Gastroesophageal sphincter (tissue), 4 donors: ENCODE results near the gene YPEL3. TPM values are rescaled to one million over a fixed set of nuclear protein-coding genes. Genes with fewer than 3 reads are reported as not detected.
A peak's percentile ranks its signal among the peaks of the same experiment; 100 is the strongest.

Experiments
- ATAC-seq: fragments of 150-250 bp; one replicate; pipeline ENCODE4 v1.9.1; 2016; ENCODE audit warnings: mild to moderate bottlenecking, moderate library complexity
- H3K27ac ChIP-seq, 4 donors: fragments of 200-600 bp; sonication (generic) in 3 of 4; 1 replicate in 3 of 4; 2 replicates in 1 of 4; pipeline ENCODE4 v1.5.1; 2016 to 2019
- H3K27me3 ChIP-seq: fragments of 200-600 bp; sonication (generic); one replicate; pipeline ENCODE4 v1.5.1; 2019
- H3K36me3 ChIP-seq, 2 donors: fragments of 200-600 bp; sonication (generic); one replicate each; pipeline ENCODE4 v1.5.1; 2019; ENCODE audit warnings: control low read depth in 1 of 2
- H3K4me1 ChIP-seq, 3 donors: fragments of 200-600 bp; sonication (generic); 1 replicate in 2 of 3; 2 replicates in 1 of 3; pipeline ENCODE4 v1.5.1; 2016 to 2019; ENCODE audit warnings: control low read depth in 2 of 3
- H3K4me3 ChIP-seq, 2 donors: fragments of 200-600 bp; sonication (generic); one replicate each; pipeline ENCODE4 v1.5.1; 2019; ENCODE audit warnings: mild to moderate bottlenecking in 1 of 2, moderate library complexity in 1 of 2
- H3K9me3 ChIP-seq, 3 donors: fragments of 200-600 bp; sonication (generic); one replicate each; pipeline ENCODE4 v1.5.1; 2017 to 2019; ENCODE audit warnings: control low read depth in 2 of 3
- CTCF ChIP-seq, 4 experiments: fragments of 200-600 bp in 2 of 4; fragments of 450-650 bp in 2 of 4; sonication (generic) in 1 of 4; IDR thresholded peaks; one replicate each; pipeline ENCODE4 v1.5.1; 2017 to 2019; ENCODE audit warnings: antibody characterized with exemption in 4 of 4, mild to moderate bottlenecking in 2 of 4, moderate library complexity in 2 of 4
- EP300 ChIP-seq: sonication (generic); formaldehyde crosslinking; IDR thresholded peaks from one replicate; pipeline ENCODE4 v1.6.1; 2017; ENCODE audit warnings: antibody characterized with exemption, mild to moderate bottlenecking
- POLR2A ChIP-seq, 2 donors: fragments of 450-650 bp; IDR thresholded peaks; one replicate each; pipeline ENCODE4 v1.6.1; 2017; ENCODE audit warnings: antibody characterized with exemption in 2 of 2, mild to moderate bottlenecking in 2 of 2, moderate library complexity in 1 of 2
- POLR2AphosphoS5 ChIP-seq: sonication (generic); formaldehyde crosslinking; IDR thresholded peaks from one replicate; pipeline ENCODE4 v1.6.1; 2017; ENCODE audit warnings: antibody characterized with exemption
- WGBS, 2 donors: methylation state at CpG; one replicate each; pipeline ENCODE4 v1.1.5; 2018; ENCODE audit warnings: low coverage in 1 of 2; 5-methylcytosine and 5-hydroxymethylcytosine counted together
- total RNA-seq, 4 donors: library from RNA; depleted of rRNA; stranded (reverse); fragments of >200 nt; gene quantifications; one replicate each; pipeline ENCODE4 v1.1.0, GENCODE V29; 2016

Gene YPEL3
- total RNA-seq, 4 donors from 2014 or later = 76.9 to 105 (median 80.2) TPM

GRCh38 chr16:30095166-30096078 lies 591 bp downstream of the YPEL3 start:
- TF ChIP-seq POLR2AphosphoS5 (no peak), EP300 (no peak)
- Histone ChIP-seq H3K4me1 (peaks cover 3 to 56% (median 34%) of the 10 kb centered on the region in 3 donors), H3K27ac (peak overlapping the region; percentile 89 to 98 (median 96)), H3K27me3 (no peaks in the 10 kb centered on the region), H3K36me3 (peaks cover 0 to 24% of the 10 kb centered on the region in 2 donors), H3K9me3 (peaks cover 0 to 19% (median 0%) of the 10 kb centered on the region in 3 donors), H3K4me3 (peak overlapping the region; percentile 86 to 96)
- WGBS, 2 donors = 67% methylated on average over 1 of the region's 47 CpGs; no CpG with 5 or more reads in 1 of the 2 donors
- no peak for ATAC-seq

GRCh38 chr16:30094541-30095165 lies 1.4 kb downstream of the YPEL3 start:
- Histone ChIP-seq H3K4me1 (peaks cover 3 to 58% (median 34%) of the 10 kb centered on the region in 3 donors), H3K27me3 (no peaks in the 10 kb centered on the region), H3K36me3 (peaks cover 0 to 24% of the 10 kb centered on the region in 2 donors), H3K27ac (peak overlapping the region; percentile 89 to 98 (median 96)), H3K9me3 (peaks cover 0 to 19% (median 0%) of the 10 kb centered on the region in 3 donors), H3K4me3 (peak overlapping the region; percentile 86 to 96)
- 71 to 74% methylated on average over 1 to 2 of the region's 11 CpGs for WGBS, 2 donors
- TF ChIP-seq POLR2AphosphoS5 (no peak), EP300 (no peak), CTCF (IDR thresholded peaks at IDR 0.05) (no peak), POLR2A (IDR thresholded peaks at IDR 0.05) (no peak)
- no peak for ATAC-seq

- Histone ChIP-seq H3K27ac (peak overlapping the region; percentile 39 to 97 (median 89)), H3K4me1 (peaks cover 3 to 58% (median 34%) of the 10 kb centered on the region in 3 donors), H3K9me3 (peaks cover 0 to 11% (median 0%) of the 10 kb centered on the region in 3 donors), H3K27me3 (no peaks in the 10 kb centered on the region), H3K36me3 (peaks cover 0 to 24% of the 10 kb centered on the region in 2 donors), H3K4me3 (peak overlapping the region; percentile 17 to 61)
- TF ChIP-seq CTCF (IDR thresholded peaks at IDR 0.05) (peak in 3 of 4 experiments; percentile 47 to 67 (median 66)), POLR2AphosphoS5 (peak; percentile 51), POLR2A (IDR thresholded peaks at IDR 0.05) (peak in 1 of 2 donors; percentile 31), EP300 (no peak)
- 0 to 27% methylated on average over 6 to 10 of the region's 22 CpGs for WGBS, 2 donors
- ATAC-seq = peak; percentile 48
Measured at GRCh38 chr16:30092373-30093010, 3.5 kb downstream of the YPEL3 start.

GRCh38 chr16:30091474-30092372 lies 4.3 kb downstream of the YPEL3 start, which contains the start of gene TBX6:
TSS of gene TBX6 (minus strand) at chr16:30091924. CDS start at chr16:30091193, 731 bp downstream.
- Histone ChIP-seq H3K4me1 (peaks cover 3 to 56% (median 34%) of the 10 kb centered on the region in 3 donors), H3K27ac (peak within 1 kb of the TSS; percentile 39 to 97 (median 89)), H3K9me3 (peaks cover 0 to 3% (median 0%) of the 10 kb centered on the region in 3 donors), H3K36me3 (peaks cover 0 to 24% of the 10 kb centered on the region in 2 donors), H3K27me3 (no peaks in the 10 kb centered on the region), H3K4me3 (peak within 1 kb of the TSS; percentile 25 to 61)
- TF ChIP-seq EP300 (no peak), CTCF (IDR thresholded peaks at IDR 0.05) (peak in 3 of 4 experiments; percentile 83 to 99 (median 99)), POLR2AphosphoS5 (peak; percentile 56), POLR2A (IDR thresholded peaks at IDR 0.05) (peak; percentile 37)
- peak; percentile 91 for ATAC-seq
- WGBS, 2 donors = 0% methylated on average over 1 of the region's 76 CpGs; no CpG with 5 or more reads in 1 of the 2 donors
